HG03521 (cell line): Measurements from ENCODE around the gene EFCAB11.

Experiments
- ATAC-seq: cut with Tn5 transposase; IDR thresholded peaks from one replicate; pipeline ENCODE4 v1.9.1; 2021; ENCODE audit warnings: mild to moderate bottlenecking, moderate library complexity; ENCODE audit not compliant: unreplicated experiment

Gene EFCAB11

DNA sequence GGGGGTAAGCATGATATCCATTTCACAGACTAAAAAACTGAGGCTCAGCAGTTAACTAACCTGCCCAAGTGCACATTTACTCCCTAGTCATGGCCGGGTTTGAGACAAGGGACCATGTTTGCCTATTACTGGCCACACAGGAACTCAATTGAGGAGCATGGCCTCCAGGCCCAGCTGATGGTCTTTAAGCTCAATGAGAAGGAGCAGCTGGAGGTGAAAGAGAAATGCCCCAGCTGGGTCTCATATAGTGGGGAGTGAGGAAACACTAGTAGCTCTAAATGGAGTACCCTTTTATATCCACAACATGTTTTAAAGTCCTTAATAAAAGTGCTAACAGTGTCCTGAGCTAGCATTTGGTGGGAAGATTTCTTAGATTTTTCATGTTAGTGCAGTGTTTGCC is 2.8 kb upstream of the EFCAB11 start:
- no peak for ATAC-seq

GRCh38 chr14:89956661-89957009 is 2.1 kb upstream of the EFCAB11 start:
- no peak for ATAC-seq

DNA sequence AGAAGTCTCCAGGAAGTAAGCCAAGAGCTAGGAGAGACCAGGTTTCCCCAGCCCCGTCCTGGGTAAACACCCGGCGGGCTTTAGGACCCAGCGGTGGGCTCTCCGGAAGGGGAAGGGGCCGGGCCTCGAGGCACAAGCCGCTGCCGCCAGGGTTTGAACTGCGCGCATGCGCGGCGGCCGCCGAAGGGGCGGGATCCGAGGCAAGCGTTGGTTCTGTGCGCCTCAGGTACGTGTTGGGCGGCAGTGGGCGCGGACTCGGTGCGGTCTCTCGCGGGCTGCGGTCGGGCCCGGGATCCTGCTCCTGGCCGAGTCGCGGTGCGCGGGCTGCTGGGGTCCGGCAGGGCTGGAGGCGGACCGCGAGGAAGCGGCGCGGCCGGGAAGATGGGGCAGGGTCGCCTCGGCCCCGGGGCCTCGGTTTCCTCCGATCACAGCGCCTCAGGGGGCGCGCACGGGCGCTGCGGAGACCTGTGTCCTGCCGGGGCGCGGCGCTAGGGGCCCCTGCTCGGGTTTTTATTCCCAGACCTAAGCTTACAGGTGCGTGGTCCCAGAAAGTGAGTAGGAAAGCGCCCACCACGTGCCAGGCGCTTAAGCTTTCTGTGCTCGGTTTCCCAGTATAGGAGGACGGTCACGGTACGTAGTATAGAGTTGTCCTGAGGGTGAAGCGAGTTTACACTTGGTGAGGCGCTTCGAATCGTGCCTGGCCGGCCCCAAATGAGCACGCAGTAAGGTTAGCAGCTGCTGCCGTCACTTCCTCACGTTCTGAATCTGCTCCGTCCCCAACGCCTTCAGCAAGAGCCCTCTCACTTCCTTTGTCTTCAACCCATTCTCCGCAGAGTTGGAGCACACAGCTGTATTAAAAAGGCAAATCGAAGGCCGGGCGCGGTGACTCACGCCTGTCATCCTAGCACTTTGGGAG is 1.5 kb upstream of the EFCAB11 start, which contains the start of gene TDP1:
Gene TDP1, plus strand, starts transcription at position 183 of the 916 bp plus-strand sequence. CDS start 7,188 bp downstream, outside the sequence.
- ATAC-seq, result peak; percentile 57

DNA sequence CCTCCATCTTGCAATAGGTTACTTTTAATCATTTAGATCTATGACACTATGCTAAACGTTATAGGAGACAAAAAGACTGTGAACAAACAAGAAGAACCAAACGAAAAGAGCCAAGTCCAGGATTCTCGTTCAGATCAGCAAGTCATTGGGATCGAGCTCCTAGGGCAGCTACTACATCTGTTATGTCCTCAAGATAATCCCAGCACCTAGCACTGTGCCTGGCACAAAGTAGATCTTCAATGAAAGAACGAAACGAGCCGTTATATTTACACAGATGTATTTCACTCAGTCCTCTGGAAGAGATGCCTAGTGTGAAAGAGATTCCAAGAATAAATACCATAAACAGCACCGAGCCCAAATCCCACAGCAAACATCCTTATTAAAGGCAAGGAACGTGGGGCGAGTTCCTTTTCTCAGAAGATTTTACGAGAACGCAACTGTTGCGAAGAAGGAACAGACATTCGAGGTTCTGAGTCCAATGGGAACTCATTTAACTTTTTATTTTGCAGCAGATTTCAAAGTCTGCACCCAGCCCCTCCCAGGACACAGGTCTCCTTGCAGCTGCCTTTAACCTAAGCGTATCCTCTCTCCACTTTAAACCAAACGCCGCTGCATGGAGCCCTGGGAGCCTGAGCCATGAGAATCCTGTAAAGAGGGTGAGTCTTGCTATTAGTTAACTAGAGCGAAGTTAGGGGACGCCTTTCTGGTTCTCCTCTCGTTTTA is 653 bp upstream of the EFCAB11 start:
- peak; percentile 11 for ATAC-seq

GRCh38 chr14:89953602-89954001 is 928 bp downstream of the EFCAB11 start:
- ATAC-seq, result no peak

DNA sequence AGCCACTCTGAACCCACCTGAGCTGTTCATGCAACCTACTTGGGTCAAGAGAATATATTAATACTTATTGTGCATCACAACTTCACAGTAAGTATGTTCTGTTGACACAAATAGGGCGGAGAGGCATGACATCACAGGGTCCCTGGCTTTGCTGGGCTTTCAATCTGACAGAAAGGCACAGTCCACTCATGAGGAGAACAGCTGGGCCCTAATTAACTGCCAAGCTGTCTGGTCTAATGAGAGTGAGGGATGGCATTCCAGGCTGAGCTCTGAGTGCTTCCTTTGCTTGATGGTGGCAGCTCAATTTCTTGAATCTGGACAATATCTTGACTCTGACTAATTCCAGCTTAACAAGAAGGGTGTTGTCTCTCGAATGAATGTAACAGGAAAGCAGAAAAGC is 2.0 kb downstream of the EFCAB11 start:
- ATAC-seq, result no peak

DNA sequence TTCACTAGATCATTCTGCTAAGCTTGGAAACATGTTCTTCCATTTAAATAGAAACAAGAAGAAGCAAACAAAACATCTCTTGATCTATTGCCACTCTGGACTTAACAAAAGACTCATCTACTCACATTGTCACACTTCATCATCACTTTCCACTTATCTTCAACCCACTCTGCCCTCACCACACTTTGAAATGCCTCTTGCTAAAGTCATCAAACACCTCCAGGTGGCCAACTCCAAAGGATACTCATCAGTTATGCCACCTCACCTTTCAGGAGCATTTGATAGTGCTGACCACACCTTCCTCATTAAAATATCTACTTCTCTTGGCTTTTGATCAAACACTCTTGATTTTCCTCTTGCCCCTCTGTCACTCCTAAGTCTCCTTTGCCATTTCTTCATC is 7.2 kb downstream of the EFCAB11 start:
- ATAC-seq, result no peak

GRCh38 chr14:89941830-89942377 is 12.6 kb downstream of the EFCAB11 start:
- no peak for ATAC-seq

DNA sequence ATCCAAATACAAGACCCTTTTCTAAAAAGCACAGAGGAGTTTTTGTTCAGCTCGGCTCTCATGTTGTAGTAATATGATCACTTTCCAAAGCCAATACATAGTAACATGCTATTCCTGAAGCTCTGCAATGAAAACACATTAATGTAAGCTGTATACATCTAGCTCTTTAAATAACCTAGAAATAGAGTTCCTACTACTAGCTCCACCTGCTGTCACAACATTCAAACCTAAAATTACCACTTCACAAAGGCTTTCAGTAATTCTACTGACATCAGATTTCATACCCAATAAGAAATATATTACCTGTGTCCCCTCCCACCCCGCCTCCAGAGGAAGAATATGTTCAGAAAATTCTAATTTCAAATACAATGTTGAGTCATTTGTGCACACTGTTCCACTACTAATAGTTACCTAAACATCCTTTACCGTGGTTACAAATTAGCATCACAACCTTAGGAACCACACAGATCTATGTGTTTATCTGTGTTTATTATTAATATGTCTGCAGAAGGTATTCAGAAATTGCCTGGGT is 17.8 kb downstream of the EFCAB11 start:
- ATAC-seq, result no peak

DNA sequence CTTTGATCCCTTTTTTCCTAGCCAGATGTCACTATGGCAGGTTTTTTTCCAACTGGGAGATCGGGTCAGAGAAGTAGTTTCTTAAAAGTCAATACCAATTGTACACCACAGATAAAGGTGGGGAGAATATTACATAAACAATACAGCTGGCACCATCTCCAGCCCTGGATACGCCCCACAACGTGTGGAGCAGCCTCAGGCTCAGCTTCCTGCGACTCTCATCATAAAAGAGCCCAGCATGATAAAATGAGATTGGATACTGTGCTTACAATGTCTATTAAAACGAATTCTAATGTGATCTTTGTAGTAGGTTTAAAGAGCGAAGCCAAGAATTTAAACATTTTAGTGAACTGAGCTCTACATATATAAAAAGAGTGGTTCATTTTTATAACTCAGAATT is 21.5 kb downstream of the EFCAB11 start:
- ATAC-seq, result no peak

GRCh38 chr14:89927186-89927865 is 27.2 kb downstream of the EFCAB11 start:
- no peak for ATAC-seq

DNA sequence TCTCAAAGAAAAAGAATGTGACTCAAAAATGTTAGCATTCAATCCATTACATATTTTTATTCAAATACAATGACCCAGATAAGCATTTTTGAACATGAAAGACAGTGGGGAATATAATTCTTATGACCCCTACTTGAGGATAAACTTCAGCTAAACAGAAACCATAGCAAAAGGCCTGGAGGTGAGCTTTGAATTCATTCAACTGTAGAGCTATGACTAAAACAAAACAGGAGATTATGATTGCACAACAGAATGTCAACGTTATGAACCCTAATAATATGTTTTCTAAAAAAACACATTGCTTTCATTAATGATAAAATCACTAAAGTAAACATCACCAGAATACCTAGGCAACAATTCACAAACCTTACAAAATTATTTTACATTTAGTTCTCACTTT is 27.8 kb downstream of the EFCAB11 start:
- ATAC-seq, result no peak

- no peak for ATAC-seq
Observed at GRCh38 chr14:89924268-89924667, 30.3 kb downstream of the EFCAB11 start.

DNA sequence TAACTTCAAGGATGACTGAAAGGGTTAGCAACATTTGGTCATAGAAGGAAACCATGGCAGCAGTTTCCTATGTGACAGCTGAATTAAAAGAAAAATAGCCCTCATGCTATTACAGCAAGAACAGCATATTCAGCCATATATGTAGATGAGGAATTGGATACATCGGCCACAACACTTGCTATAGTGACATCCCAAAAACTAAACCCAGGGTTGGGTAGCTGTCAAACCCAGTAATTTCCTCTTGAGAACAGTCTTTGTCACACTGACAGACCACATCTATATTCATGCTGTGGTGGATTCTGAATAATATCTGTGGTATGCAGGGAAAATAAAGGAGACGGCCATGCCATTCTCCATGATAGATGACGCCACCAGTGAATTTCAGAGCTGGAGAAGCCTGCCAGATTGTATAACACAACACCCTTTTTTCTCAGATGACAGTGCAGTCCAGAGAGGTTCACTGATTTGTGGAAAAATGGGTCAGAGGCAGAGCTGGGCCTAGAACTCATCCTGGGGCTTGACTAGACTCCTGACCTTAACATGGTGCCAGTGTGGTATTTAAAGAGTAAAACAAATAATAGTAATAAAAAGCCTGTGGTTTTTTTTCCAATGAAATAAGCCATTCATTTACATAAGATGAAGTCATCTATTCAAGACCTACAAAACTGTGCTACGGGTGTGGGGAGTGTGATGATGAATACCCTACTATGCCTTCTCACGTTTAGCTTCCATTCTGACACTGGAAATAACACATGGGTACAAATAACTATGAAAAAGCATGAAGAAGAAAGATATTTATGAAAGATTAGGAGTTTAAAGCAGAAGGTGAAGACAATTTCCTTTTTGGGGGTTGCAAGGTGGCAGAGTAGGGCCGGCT is 32.3 kb downstream of the EFCAB11 start:
- ATAC-seq, result no peak

- no peak for ATAC-seq
Observed at GRCh38 chr14:89921346-89921745, 33.2 kb downstream of the EFCAB11 start.

DNA sequence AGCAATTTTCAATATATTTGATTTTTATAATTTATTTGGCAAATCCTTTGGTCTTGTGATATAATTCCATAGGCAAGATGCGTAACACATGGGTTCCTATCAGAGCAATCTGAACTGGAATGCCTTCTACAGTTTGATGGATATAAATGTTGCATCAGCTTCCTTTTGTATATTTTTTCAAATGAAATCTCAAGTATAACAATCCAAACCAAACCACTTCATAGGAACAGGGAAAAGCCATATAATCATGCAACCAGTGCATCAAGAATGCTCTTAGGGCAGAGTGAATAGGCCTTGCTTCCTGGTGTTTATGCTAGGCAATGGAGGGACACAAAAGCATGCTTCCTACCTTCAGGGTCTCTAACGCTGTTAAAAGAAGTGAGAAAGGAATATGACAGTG is 34.5 kb downstream of the EFCAB11 start:
- no peak for ATAC-seq

DNA sequence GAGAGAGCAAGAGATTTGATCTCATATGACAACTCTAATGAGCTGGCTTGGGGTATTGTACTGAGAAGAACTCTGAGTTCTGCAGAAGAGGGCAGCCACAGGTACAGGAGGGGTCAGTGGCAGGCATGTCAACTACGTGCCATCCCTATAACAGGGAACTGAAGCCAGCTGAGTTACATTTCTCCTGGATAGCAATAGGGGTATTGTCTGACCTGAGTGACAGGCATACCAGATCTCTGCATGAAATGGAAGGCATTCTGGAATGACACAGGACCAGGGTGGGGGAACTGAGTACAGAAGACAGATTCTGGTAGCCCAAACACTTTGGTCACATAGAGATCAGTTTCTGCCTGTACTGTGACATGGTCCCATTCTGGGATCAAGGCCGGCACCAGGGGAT is 35.8 kb downstream of the EFCAB11 start:
- ATAC-seq, result no peak

DNA sequence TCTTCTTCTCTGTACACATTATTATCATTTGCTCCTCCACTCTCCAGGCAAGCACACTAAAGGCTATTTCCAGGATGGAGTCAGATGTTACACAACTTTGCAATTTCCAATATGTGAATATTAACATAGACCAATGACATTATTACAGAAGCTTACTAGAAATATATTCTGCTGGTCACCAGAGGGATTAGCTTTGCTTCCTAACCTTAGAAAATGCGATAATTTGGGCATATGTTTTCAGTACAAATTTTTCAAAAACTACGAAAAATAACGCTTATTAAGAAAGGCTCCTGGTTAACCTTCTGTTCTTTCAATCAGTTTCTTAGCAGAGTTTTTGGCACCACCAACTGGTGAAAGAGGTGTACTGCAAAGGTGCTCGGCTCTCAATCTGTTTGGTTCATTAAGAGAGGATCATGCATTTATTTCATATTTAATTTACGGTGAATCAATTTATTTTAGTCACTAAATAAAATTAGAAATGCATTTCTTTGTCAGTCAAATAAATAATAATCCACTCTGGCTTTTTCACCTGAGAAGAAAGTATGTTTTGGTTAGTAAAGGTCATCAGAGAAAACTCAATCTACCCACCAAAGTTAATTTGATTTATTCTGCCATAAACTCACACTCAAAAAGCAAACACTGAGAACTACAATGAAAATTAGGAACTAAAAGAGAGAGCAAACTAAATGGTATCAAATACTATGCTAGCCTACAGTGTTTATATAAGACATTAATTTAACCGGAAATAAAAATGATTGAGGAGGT is 39.2 kb downstream of the EFCAB11 start:
- ATAC-seq, result no peak

- no peak for ATAC-seq
Observed at GRCh38 chr14:89912667-89913211, 41.8 kb downstream of the EFCAB11 start.
